Measurements from ENCODE around the gene AAMDC.
A peak's percentile ranks its signal among the peaks of the same experiment; 100 is the strongest.

AAMDC gene

DNA sequence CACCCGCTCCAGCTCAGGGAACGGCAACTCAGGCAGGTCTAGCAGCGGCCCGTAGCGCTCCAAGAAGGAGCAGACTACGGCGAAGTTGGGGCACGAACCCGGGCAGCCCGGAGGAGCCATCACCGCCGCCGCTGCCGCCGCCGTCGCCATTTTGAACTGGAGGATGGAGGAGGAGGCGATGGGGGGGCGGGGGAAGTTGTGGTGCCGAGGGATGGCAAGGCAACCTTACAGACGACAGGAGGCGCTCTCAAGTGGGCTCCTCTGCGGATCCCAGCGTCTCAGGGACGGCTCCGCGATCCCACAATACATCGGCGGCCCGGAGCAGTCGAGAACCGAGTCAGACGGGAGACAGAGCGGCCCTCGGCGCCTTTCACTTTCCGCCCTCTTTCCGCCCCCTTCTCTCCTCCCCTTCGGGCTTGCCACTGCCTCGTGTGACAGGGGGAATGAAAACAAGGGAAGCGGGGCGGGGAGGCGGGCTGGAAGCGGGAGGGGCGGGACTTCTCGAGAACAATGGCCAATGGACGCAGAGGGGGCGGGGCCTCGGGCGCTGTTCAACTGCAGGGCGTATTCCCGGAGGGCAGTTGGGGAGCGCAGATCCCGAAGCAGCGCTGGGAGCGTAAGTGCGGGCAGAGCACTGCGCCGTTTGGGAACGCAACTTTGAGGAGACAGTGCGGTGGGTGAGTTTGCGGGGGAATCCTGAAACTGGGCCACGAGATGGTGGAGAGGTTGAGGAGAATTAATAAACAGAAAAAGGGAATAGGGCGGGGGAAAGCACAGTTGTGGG, at the start of gene AAMDC, which contains the start of gene RSF1:
TSS of gene AAMDC (plus strand) at position 580 of the 784 bp plus-strand sequence. CDS start 21,353 bp downstream, outside the sequence.
TSS of gene RSF1 (minus strand) at position 158 of the 784 bp plus-strand sequence. CDS start at position 150, 8 bp downstream.
- DNase-seq (ENCODE audit: low spot score), result peak; percentile 94

DNA sequence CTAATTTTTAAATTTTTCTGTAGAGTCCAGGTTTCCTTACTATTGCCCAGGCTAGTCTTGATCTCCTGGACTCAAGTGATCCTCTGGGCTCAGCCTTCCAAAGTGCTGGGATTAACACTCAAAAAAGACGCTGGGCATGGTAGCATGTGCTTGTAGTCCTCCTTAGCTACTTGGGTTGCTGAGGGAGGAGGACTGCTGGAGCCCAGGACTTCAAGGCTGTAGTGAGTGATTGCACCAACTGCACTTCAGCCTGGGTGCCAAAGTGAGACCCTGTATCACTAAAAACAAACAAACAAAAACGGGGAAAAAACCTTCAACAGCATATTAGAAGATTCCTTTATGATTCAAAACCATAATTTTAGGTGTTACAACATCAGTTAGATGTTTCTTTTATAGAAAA, 45.0 kb upstream of the AAMDC start:
- DNase-seq (ENCODE audit: low spot score), result no peak

DNA sequence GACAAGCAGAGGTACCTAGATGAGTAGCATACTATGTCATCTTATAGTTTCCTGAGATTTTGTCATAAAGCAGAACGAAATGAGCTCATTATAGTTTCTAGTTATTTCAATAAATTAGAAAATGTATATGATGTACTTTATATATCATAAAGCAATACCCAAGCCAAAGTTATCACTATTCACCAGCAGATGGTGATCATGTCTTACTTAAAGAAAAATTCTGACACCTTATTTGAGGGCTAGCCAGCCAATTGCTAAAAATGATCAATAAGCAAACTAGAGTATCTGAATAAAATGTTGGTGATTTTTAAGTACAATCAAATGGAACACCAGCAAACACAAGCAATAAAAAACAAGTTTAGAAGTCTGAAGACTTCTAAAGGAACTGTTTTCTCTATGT, 44.5 kb upstream of the AAMDC start:
- no peak for DNase-seq (ENCODE audit: low spot score)

DNA sequence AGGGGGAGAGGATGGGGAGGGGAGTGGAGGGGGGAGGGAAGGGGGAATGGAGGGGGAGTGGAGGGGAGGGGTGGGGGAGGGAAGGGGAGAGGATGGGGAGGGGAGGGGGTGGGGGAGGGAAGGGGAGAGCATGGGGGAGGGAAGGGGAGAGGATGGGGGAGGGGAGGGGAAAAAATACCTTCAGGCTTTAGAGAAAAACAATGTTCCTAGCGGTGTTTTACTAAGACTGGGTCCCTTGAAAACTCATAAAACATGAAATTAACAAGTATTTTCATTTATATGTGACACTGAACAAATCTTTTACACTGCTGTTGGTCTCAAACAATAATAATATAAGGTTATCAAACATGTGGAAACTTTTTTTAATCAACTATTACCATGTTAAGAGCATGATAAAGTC, 42.8 kb upstream of the AAMDC start:
- no peak for DNase-seq (ENCODE audit: low spot score)

GRCh38 chr11:77778549-77778948, 42.4 kb upstream of the AAMDC start:
- DNase-seq (ENCODE audit: low spot score), result no peak

- DNase-seq (ENCODE audit: low spot score), result peak; percentile 45
Observed at GRCh38 chr11:77779935-77780334, 41.0 kb upstream of the AAMDC start.

DNA sequence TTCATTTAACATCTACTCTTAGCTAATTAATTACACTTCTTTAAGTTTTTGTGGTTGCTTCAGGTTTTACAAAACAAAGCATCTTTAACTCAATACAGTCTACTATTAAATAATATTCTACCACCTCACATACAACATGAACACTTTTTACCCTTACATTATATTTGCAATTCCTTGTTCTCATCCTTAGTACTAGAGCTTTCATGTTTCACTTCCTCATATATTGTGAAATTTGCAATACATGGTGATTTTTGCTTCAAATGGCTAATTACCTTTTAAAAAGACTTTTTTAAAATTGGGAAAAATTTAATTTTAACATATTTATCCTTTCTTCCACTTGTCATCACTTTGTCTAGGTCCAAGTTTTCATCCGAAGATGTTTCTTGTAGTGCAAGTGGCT, 37.9 kb upstream of the AAMDC start:
- DNase-seq (ENCODE audit: low spot score), result no peak

DNA sequence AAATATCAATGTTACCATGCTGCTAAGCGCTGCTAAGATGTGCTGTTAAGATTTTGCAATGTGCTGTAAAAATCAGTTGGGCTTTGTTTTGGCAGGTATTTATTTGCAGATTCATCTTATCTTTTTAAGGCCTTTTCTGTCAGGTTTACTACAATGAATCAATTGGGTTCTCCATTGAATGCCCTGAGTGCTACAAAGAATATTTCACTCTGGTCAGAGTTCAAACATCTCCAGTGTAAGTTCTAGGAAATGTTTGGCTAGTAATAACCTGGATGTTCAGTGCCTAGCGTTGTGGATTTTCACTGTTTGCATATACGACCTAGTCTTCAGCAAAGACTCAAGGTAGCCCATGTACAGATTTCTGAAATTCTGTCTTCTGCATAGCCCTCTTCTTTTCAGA, 36.4 kb upstream of the AAMDC start:
- DNase-seq (ENCODE audit: low spot score), result no peak

DNA sequence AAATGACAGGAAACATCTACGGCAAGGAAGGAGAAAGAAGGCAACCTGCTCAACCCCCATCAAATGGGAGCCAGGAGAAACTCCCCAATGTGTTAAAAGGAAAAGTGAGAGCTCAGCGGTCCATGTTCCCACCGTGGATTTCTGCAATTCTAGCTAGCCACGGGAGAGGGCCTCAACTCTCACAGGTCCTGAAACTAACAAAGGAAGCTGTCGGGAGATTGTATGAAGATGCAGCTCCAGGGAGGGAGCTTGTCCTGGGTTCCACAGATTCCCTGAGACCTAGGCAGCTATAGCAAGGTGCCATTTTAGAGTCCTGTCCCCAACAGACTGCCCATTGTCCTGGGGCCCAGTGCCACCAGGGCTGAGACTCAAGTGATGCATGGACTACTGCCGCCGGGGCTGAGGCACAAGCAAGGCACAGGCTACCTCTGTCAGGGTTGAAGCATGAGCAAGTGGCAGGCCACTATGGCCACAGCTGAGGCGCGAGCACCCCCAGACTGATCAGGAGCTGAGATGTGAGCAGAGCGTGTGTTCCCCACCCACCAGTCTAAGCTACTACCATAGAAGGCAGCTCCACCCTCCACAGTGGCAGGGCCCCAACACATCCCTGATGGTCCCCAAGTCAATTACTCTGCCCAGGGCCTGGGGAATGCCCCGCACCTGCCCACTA, 31.7 kb upstream of the AAMDC start:
- peak; percentile 23 for DNase-seq (ENCODE audit: low spot score)

- peak; percentile 27 for DNase-seq (ENCODE audit: low spot score)
Observed at GRCh38 chr11:77789731-77790476, 31.0 kb upstream of the AAMDC start.

- no peak for DNase-seq (ENCODE audit: low spot score)
Observed at GRCh38 chr11:77791301-77791700, 29.6 kb upstream of the AAMDC start.

DNA sequence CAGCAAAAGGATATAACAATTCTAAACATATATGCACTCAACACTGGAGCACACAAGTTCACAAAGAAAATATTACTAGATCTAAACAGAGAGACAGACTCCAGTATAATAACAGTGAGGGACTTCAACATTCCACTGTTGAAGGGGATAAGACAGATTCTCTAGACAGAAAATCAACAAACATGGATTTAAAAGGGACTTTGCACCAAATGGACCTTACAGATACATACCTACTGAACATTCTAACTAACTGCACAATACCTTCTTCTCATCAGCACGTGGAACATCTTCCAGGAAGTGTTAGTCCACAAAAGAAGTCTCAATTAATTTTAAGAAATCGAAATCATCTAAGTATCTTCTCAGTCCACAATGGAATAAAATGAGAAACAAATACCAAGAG, 27.0 kb upstream of the AAMDC start:
- DNase-seq (ENCODE audit: low spot score), result no peak

DNA sequence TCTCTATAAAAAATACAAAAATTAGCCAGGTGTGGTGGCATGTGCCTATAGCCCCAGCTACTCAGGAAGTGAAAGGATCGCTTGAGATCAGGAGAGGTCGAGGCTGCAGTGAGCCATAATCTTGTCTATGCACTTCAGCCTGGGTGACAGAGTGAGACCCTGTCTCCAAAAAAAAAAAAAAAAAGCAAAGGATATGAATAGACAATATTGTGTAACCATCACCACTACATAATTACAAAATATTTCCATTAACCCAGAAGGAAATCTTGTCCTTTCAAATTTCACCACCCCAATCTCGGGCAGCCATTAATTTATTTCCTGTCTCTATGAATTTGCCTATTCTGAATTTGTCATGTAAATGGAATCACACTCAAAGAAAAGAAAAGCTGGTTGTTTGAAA, 21.6 kb upstream of the AAMDC start:
- no peak for DNase-seq (ENCODE audit: low spot score)

GRCh38 chr11:77800449-77800848, 20.5 kb upstream of the AAMDC start:
- DNase-seq (ENCODE audit: low spot score), result no peak

- no peak for DNase-seq (ENCODE audit: low spot score)
Observed at GRCh38 chr11:77801477-77801876, 19.5 kb upstream of the AAMDC start.

DNA sequence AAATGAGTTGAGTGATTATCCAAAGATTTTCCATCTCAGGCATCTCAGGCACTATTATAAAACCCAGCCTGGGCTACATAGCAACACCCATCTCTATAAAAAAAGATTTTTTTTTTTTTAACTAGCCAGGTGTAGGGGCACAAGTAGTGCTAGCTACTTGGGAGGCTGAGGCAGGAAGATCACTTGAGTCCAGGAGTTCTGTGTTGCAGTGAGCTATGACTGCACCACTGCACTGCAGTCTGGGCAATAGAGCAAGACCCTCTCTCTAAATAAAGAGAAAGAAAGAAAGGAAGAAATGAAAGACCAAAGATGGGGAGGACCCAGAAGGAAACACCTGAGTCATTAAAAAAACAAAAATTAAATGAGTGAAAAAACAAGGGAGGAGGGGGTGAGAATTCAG, 14.5 kb upstream of the AAMDC start:
- no peak for DNase-seq (ENCODE audit: low spot score)

DNA sequence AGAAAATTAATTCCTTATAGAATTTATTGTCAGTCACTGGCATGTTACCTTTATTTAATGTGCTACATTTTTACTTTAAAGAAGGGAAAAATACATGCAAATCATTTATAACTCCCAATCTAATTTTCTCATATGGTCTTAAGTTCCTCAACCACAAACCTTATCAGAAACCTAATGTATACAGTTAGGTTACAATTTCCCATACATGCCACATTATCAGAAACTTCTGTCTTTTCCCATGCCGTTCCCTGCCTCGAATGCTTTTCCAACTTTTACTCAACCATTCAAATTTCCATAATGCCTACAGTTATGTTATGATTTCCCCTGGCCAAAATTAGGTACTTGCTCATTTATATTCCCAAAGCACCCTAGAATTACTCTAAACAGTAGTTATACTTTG, 14.0 kb upstream of the AAMDC start:
- no peak for DNase-seq (ENCODE audit: low spot score)

- no peak for DNase-seq (ENCODE audit: low spot score)
Observed at GRCh38 chr11:77813256-77813655, 7.7 kb upstream of the AAMDC start.

DNA sequence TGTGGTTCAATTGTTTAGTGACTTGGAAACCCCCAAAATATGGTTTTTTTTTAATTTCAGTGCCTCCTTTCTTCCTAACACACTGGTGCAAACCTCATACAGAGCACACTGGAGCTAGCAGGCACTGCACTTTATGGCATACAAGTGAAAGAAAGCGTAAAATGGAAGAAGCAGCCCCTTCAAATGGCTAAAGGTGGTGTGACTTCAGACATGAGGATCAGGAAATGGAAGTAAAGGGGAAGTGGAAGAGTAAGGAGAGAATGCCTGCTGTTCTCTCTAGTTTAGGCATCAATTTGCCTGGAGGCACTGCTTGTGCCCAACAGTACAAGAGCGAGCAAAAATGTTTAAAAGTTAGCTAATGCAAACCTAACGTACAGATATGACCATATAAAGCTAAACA, 6.1 kb upstream of the AAMDC start:
- no peak for DNase-seq (ENCODE audit: low spot score)

DNA sequence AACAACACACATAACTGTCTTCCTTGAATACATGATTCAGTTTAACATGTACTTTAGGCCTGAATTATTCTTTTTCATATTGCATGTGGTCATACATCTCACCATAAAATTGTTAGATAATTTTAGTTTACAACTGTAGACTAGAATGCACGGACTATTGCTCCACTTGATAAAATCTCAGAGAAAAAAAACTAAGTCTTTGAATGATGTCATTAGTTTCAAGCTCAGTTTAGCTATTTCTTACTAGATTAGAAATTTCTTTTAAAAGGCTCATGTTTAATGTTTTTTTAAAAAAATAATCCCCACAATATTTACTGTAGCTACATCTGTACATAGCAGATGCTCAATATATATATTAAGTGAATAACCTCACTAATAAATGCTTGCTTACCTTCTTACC, 5.5 kb upstream of the AAMDC start:
- no peak for DNase-seq (ENCODE audit: low spot score)

DNA sequence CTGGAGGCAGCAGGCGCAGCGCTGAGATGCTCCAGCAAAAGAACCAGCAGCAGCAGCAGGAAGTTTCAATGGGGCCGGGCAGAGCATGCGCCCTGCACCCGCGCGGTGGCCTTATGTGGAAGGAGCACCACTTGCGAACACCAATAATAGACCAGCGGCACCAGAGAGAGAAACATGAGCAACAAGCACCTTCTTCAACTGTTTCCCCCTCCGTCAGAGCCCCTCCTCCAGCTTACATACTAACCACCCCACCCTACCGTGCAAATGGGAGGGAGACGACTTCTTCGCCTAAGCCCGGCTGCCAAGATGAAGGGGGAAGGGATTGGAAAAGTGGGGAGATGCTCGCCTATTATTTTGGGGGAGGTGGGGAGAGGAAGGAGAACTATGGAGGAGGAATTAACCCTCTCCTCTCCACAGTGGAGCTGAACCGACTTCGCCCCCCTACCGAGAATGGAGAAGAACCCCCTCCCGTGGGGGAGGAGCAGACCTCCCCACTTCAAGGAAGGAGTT, 1.5 kb upstream of the AAMDC start:
- DNase-seq (ENCODE audit: low spot score), result peak; percentile 81

DNA sequence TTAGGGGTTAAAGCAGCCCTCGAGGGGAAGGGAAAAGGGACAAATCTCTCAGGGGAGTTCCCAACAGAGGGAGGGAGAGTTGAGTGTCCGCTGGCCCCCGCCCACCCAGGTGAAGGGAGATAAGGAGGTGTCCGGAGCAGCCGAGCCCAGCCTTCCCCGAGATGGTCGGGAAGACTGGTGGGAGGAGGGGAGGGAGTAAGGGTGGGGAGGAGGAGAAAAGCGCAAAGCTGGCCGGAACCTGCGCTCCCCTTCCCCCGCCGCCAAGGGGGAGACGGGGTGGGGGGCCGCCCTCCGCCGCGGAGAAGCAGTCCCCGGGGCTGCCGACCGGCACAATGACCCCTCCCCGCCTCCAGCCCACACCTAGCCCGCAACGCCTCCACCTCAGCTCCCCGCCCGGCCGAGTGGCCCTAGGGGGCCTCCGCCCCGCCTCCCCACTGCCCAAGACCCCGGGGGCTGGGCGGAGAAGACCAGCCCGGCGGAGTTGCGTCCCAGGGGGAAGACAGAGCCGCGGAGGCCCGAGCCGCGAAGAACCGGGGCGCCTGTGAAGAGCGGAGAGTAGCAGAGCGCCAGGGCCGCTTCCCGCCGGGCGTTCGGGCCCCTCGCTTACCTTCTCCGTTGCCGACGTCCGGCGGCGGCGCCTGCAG, 901 bp upstream of the AAMDC start:
- peak; percentile 58 for DNase-seq (ENCODE audit: low spot score)

Data from iPS-NIHi11 (cell line).